HG03045 (cell line): Measurements from ENCODE around the gene FGF6.
"Not testable (repeated sequence)": the region's sequence is repeated elsewhere in the genome, so short reads cannot be mapped to it uniquely, and the experiment has no call there.

Experiments used
- ATAC-seq: cut with Tn5 transposase; IDR thresholded peaks from one replicate; pipeline ENCODE4 v1.9.1; 2021; ENCODE audit warnings: mild to moderate bottlenecking, moderate library complexity; ENCODE audit not compliant: unreplicated experiment

FGF6 gene

GRCh38 chr12:4421590-4422031 is 24.0 kb downstream of the FGF6 start:
- ATAC-seq, result no peak

GRCh38 chr12:4420138-4420670 is 25.4 kb downstream of the FGF6 start:
- no peak for ATAC-seq

- ATAC-seq, result no peak
These were observed 26.7 kb downstream of the FGF6 start for GRCh38 chr12:4418913-4419312.

- no peak for ATAC-seq
These were observed 27.7 kb downstream of the FGF6 start for GRCh38 chr12:4417936-4418335.

GRCh38 chr12:4417455-4417854 is 28.2 kb downstream of the FGF6 start:
- ATAC-seq, result no peak

- ATAC-seq, result no peak
These were observed 29.3 kb downstream of the FGF6 start for GRCh38 chr12:4416276-4416675.

GRCh38 chr12:4412465-4412864 is 33.1 kb downstream of the FGF6 start:
- no peak for ATAC-seq

- ATAC-seq, result no peak
These were observed 33.6 kb downstream of the FGF6 start for GRCh38 chr12:4412056-4412455.

GRCh38 chr12:4407136-4407535 is 38.5 kb downstream of the FGF6 start:
- no peak for ATAC-seq

- not testable (repeated sequence) for ATAC-seq
These were observed 40.6 kb downstream of the FGF6 start for GRCh38 chr12:4404877-4405637.

- ATAC-seq, result no peak
These were observed 42.6 kb downstream of the FGF6 start for GRCh38 chr12:4402996-4403395.

GRCh38 chr12:4401117-4401516 is 44.5 kb downstream of the FGF6 start:
- ATAC-seq, result no peak

GRCh38 chr12:4395818-4396217 is 49.8 kb downstream of the FGF6 start:
- ATAC-seq, result no peak

GRCh38 chr12:4393211-4393610 is 52.4 kb downstream of the FGF6 start:
- no peak for ATAC-seq

- no peak for ATAC-seq
These were observed 53.3 kb downstream of the FGF6 start for GRCh38 chr12:4392223-4392742.

- no peak for ATAC-seq
These were observed 57.0 kb downstream of the FGF6 start for GRCh38 chr12:4388662-4389061.

GRCh38 chr12:4388032-4388431 is 57.6 kb downstream of the FGF6 start:
- no peak for ATAC-seq

GRCh38 chr12:4387607-4388006 is 58.0 kb downstream of the FGF6 start:
- no peak for ATAC-seq

GRCh38 chr12:4386801-4387200 is 58.8 kb downstream of the FGF6 start:
- ATAC-seq, result no peak
